K562 (cell line): ENCODE measurements around the gene PACC1. TPM values are rescaled to one million over a fixed set of nuclear protein-coding genes. Genes with fewer than 3 reads are reported as not detected.

ENCODE experiments used
- ARID2 ChIP-seq: fragments of 450-650 bp; IDR thresholded peaks from 2 replicates; pipeline ENCODE4 v1.6.1; 2017; ENCODE audit warnings: antibody characterized with exemption, mild to moderate bottlenecking
- ATF7 ChIP-seq: fragments of 450-650 bp; IDR thresholded peaks from 2 replicates; pipeline ENCODE4 v1.7.1; 2014; ENCODE audit warnings: mild to moderate bottlenecking, moderate library complexity
- CC2D1A ChIP-seq: fragments of 450-650 bp; IDR thresholded peaks from 2 replicates; pipeline ENCODE4 v1.6.1; 2017; ENCODE audit warnings: mild to moderate bottlenecking
- CCNT2 ChIP-seq: IDR thresholded peaks from 2 replicates; pipeline ENCODE4 v1.6.1; 2011; ENCODE audit warnings: borderline replicate concordance, low read depth, mild to moderate bottlenecking, moderate library complexity, mixed read lengths, low read length; ENCODE audit not compliant: insufficient read length; ENCODE audit errors: extremely low read depth
- CREB1 ChIP-seq, 2 experiments: sonication (generic) in 1 of 2; formaldehyde crosslinking in 1 of 2; IDR thresholded peaks; 2 replicates each; pipeline versions ENCODE4 v1.6.1 to v1.8.0; 2012 to 2022; ENCODE audit warnings: inconsistent platforms in 1 of 2, mild to moderate bottlenecking in 1 of 2, missing genetic modification reagents in 1 of 2, moderate library complexity in 1 of 2
- FOXK1 ChIP-seq: sonication (generic); formaldehyde crosslinking; IDR thresholded peaks from 2 replicates; pipeline ENCODE4 v1.8.0; 2022; ENCODE audit warnings: missing genetic modification reagents, mild to moderate bottlenecking, borderline replicate concordance
- FOXP1 ChIP-seq: sonication (generic); formaldehyde crosslinking; IDR thresholded peaks from 2 replicates; pipeline ENCODE4 v1.8.0; 2022; ENCODE audit warnings: mild to moderate bottlenecking, missing genetic modification reagents
- HDAC3 ChIP-seq: fragments of 450-650 bp; IDR thresholded peaks from 2 replicates; pipeline ENCODE4 v1.6.1; 2018; ENCODE audit warnings: borderline replicate concordance, mild to moderate bottlenecking, moderate library complexity; ENCODE audit not compliant: partially characterized antibody
- HNRNPLL ChIP-seq: fragments of 200-400 bp; formaldehyde crosslinking; IDR thresholded peaks from 2 replicates; pipeline ENCODE4 v1.6.1; 2017; ENCODE audit warnings: low read length, low read depth, mild to moderate bottlenecking; ENCODE audit not compliant: poor library complexity, severe bottlenecking
- NR2F6 ChIP-seq: fragments of 450-650 bp; formaldehyde crosslinking; IDR thresholded peaks from 2 replicates; pipeline ENCODE4 v1.4.0; 2020; ENCODE audit warnings: mild to moderate bottlenecking
- REST ChIP-seq, 2 experiments: fragments of 450-650 bp; formaldehyde crosslinking in 1 of 2; IDR thresholded peaks; 2 replicates each; pipeline versions ENCODE4 v1.4.0 to v1.6.1; 2014 to 2020; ENCODE audit warnings: mild to moderate bottlenecking in 2 of 2, borderline replicate concordance in 1 of 2, low read depth in 1 of 2
- ZNF224 ChIP-seq: sonication (generic); formaldehyde crosslinking; IDR thresholded peaks from 2 replicates; pipeline ENCODE4 v1.8.0; 2022; ENCODE audit warnings: mild to moderate bottlenecking, missing genetic modification reagents
- polyA plus RNA-seq, 8 experiments: library from polyadenylated mRNA; depleted of rRNA in 4 of 8; stranded (reverse) in 5 of 8; unstranded in 3 of 8; fragments of >200 nt; fragmentation: Nextera tagmentation in 2 of 8; fragmentation: Illumina TruSeq in 1 of 8; extraction: Ambion mirVana in 2 of 8; extraction: Trizol in 1 of 8; gene quantifications; 2 replicates each; pipeline versions ENCODE4 v1.2.1 to v1.2.3, GENCODE V29; 2011 to 2014; ENCODE audit warnings: inconsistent platforms in 1 of 8, missing spikeins in 1 of 8
- total RNA-seq, 7 experiments: library from RNA; depleted of rRNA in 6 of 7; stranded (reverse); fragments of >200 nt in 6 of 7; fragmentation: Illumina TruSeq in 2 of 7; extraction: Trizol in 2 of 7; gene quantifications; 2 replicates each; pipeline versions ENCODE4 v1.2.1 to v1.2.3, GENCODE V29; 2011 to 2021; ENCODE audit warnings: low replicate concordance in 1 of 7
- TF ChIP-seq, protein P1 (sequence below): sonication (generic); formaldehyde crosslinking; IDR thresholded peaks from 2 replicates; pipeline ENCODE4 v1.8.0; 2022; ENCODE audit warnings: mild to moderate bottlenecking, missing genetic modification reagents, borderline replicate concordance
- TF ChIP-seq, protein P2 (sequence below): fragments of 250-450 bp; sonication (Bioruptor Pico); IDR thresholded peaks from 2 replicates; pipeline ENCODE4 v1.5.0; 2021; ENCODE audit warnings: mild to moderate bottlenecking, borderline replicate concordance

Gene PACC1
- total and polyA plus RNA-seq, 9 of the 15 experiments (the other 6 are each of a cell fraction or from before 2014, with no cell fraction given): 7.1 to 19.3 (median 14.9) TPM

DNA sequence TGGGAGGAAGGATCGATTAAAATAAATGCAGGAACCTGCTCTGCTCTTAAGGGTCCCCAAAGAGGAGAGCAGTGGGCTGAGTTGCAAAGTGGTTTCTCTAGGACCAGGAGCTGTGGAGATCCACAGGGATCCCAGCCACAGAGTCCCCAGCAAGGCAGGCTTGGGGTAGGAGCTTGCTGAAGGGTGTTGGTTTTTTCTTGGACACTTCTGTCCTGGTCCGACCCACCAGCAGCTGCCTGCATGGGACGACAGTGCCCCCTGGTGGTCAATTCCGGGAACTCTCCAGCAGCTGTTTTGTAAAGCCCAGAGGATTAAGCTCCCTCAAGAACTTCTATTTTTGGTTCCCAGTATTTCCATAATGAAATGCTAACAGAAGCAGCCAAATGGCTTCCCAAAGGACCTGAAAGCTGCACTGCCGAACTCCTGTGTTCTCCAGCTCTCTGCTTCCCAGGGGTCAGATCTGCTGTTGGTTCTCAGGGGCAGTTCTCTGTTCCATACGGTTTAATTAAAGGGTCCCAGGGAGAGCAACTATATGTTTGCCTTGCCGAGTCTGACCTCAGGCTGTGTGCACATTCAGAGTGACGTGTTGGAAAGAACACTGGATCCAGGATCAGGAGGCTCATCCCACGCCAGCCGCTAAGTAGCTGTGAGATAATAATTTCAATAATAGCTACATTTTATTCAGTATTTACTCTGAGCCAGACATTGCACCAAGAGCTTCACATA, 41.3 kb upstream of the PACC1 start (continued):
- TF ChIP-seq HDAC3 (no peak), REST (IDR thresholded peaks at IDR 0.05; ENCODE audit: borderline replicate concordance) (peak; percentile 92), REST (CRISPR knock-in tag; IDR thresholded peaks at IDR 0.05; ENCODE audit: low read depth) (no peak), ZNF224 (CRISPR knock-in tag) (no peak), CREB1 (IDR thresholded peaks at IDR 0.05) (no peak; the same call in 1 of the 2 replicates), CREB1 (CRISPR knock-in tag; IDR thresholded peaks at IDR 0.05) (no peak), ARID2 (peak; percentile 86), FOXP1 (CRISPR knock-in tag) (no peak), ATF7 (no peak), CCNT2 (no peak), FOXK1 (CRISPR knock-in tag) (no peak), HNRNPLL (no peak), CC2D1A (peak; percentile 74; the same call in 1 of the 2 replicates), NR2F6 (CRISPR knock-in tag) (no peak)
- TF ChIP-seq, protein P1, sequence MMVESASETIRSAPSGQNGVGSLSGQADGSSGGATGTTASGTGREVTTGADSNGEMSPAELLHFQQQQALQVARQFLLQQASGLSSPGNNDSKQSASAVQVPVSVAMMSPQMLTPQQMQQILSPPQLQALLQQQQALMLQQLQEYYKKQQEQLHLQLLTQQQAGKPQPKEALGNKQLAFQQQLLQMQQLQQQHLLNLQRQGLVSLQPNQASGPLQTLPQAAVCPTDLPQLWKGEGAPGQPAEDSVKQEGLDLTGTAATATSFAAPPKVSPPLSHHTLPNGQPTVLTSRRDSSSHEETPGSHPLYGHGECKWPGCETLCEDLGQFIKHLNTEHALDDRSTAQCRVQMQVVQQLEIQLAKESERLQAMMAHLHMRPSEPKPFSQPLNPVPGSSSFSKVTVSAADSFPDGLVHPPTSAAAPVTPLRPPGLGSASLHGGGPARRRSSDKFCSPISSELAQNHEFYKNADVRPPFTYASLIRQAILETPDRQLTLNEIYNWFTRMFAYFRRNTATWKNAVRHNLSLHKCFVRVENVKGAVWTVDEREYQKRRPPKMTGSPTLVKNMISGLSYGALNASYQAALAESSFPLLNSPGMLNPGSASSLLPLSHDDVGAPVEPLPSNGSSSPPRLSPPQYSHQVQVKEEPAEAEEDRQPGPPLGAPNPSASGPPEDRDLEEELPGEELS (CRISPR knock-in tag): no peak
- TF ChIP-seq, protein P2, sequence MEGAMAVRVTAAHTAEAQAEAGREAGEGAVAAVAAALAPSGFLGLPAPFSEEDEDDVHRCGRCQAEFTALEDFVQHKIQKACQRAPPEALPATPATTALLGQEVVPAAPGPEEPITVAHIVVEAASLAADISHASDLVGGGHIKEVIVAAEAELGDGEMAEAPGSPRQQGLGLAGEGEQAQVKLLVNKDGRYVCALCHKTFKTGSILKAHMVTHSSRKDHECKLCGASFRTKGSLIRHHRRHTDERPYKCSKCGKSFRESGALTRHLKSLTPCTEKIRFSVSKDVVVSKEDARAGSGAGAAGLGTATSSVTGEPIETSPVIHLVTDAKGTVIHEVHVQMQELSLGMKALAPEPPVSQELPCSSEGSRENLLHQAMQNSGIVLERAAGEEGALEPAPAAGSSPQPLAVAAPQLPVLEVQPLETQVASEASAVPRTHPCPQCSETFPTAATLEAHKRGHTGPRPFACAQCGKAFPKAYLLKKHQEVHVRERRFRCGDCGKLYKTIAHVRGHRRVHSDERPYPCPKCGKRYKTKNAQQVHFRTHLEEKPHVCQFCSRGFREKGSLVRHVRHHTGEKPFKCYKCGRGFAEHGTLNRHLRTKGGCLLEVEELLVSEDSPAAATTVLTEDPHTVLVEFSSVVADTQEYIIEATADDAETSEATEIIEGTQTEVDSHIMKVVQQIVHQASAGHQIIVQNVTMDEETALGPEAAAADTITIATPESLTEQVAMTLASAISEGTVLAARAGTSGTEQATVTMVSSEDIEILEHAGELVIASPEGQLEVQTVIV (CRISPR knock-in tag): no peak
